HG03565 (cell line): ENCODE measurements around the gene GPN1.
A peak's percentile ranks its signal among the peaks of the same experiment; 100 is the strongest.
"Not testable (repeated sequence)": the region's sequence is repeated elsewhere in the genome, so short reads cannot be mapped to it uniquely, and the experiment has no call there.

Experiments
- ATAC-seq: cut with Tn5 transposase; IDR thresholded peaks from one replicate; pipeline ENCODE4 v1.9.1; 2021; ENCODE audit warnings: mild to moderate bottlenecking, moderate library complexity; ENCODE audit not compliant: unreplicated experiment

Gene GPN1

GRCh38 chr2:27628767-27629709 is at the start of gene GPN1, which contains the start of gene CCDC121:
GPN1 (plus strand) TSS chr2:27629050; CDS start chr2:27629059, 9 bp downstream.
CCDC121 (minus strand) TSS chr2:27629012; CDS start chr2:27627799, 1,213 bp downstream.
- peak; percentile 90 for ATAC-seq

GRCh38 chr2:27581417-27582128 is 47.3 kb upstream of the GPN1 start:
- ATAC-seq: no peak

- no peak for ATAC-seq
Observed at GRCh38 chr2:27582129-27582694, 46.6 kb upstream of the GPN1 start.

GRCh38 chr2:27582695-27583389 is 46.0 kb upstream of the GPN1 start, which contains the start of gene ZNF512:
ZNF512 (plus strand) TSS chr2:27583042; CDS start chr2:27583113, 71 bp downstream.
- ATAC-seq: peak; percentile 82

- no peak for ATAC-seq
Observed at GRCh38 chr2:27583390-27583915, 45.4 kb upstream of the GPN1 start.

GRCh38 chr2:27584597-27584996 is 44.3 kb upstream of the GPN1 start:
- no peak for ATAC-seq

- ATAC-seq: no peak
Observed at GRCh38 chr2:27587025-27587424, 41.8 kb upstream of the GPN1 start.

- no peak for ATAC-seq
Observed at GRCh38 chr2:27588308-27588707, 40.5 kb upstream of the GPN1 start.

- ATAC-seq: no peak
Observed at GRCh38 chr2:27591745-27592144, 37.1 kb upstream of the GPN1 start.

- ATAC-seq: no peak
Observed at GRCh38 chr2:27593240-27593639, 35.6 kb upstream of the GPN1 start.

GRCh38 chr2:27594020-27594703 is 34.7 kb upstream of the GPN1 start:
- not testable (repeated sequence) for ATAC-seq

GRCh38 chr2:27595412-27595811 is 33.4 kb upstream of the GPN1 start:
- not testable (repeated sequence) for ATAC-seq

- ATAC-seq: no peak
Observed at GRCh38 chr2:27596627-27597026, 32.2 kb upstream of the GPN1 start.

- no peak for ATAC-seq
Observed at GRCh38 chr2:27606611-27607010, 22.2 kb upstream of the GPN1 start.

- ATAC-seq: no peak
Observed at GRCh38 chr2:27613985-27614384, 14.9 kb upstream of the GPN1 start.

GRCh38 chr2:27615316-27615715 is 13.5 kb upstream of the GPN1 start:
- no peak for ATAC-seq

- no peak for ATAC-seq
Observed at GRCh38 chr2:27621524-27621923, 7.3 kb upstream of the GPN1 start.

GRCh38 chr2:27622921-27623384 is 5.9 kb upstream of the GPN1 start:
- ATAC-seq: no peak

GRCh38 chr2:27624943-27625342 is 3.9 kb upstream of the GPN1 start:
- no peak for ATAC-seq

GRCh38 chr2:27626323-27626722 is 2.5 kb upstream of the GPN1 start:
- ATAC-seq: not testable (repeated sequence)
